GM04503 (cell line): Measurements from ENCODE around the gene MINDY1.

ENCODE experiments used
- DNase-seq: peaks from one replicate; pipeline ENCODE4 v3.0.0-alpha.2; 2012; ENCODE audit warnings: low read depth

The MINDY1 gene

DNA sequence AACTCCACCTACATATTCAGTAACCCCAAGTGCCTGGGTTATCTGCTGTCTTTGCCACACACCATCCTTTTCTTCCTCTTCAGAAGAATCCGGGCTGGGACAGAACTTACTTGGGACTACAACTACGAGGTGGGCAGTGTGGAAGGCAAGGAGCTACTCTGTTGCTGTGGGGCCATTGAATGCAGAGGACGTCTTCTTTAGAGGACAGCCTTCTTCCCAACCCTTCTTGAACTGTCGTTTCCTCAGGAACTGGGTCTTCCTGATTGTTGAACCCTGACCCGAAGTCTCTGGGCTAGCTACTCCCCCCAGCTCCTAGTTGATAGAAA is 42.6 kb downstream of the MINDY1 start:
- no peak for DNase-seq

- DNase-seq: no peak
Observed at GRCh38 chr1:150963321-150964163, 43.2 kb downstream of the MINDY1 start.

DNA sequence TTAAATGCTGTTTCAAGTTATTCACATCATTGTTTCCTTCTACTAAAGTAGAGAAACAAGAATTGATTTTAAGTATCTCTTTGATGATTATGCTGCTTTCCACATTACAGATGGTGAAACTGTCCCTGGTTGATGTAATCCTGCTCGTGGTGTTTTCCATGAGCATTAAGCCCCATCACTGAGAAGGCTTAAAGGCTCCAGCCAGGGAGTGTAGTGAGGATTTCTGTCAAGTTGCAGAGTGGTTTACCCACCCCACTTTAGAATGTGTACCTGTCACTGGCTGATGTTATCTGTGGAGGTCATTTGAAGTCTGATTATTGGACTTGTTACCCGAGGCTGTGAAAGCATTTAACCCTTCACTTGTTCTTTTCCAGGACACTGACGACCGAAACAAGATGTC is 44.9 kb downstream of the MINDY1 start:
- DNase-seq: no peak

DNA sequence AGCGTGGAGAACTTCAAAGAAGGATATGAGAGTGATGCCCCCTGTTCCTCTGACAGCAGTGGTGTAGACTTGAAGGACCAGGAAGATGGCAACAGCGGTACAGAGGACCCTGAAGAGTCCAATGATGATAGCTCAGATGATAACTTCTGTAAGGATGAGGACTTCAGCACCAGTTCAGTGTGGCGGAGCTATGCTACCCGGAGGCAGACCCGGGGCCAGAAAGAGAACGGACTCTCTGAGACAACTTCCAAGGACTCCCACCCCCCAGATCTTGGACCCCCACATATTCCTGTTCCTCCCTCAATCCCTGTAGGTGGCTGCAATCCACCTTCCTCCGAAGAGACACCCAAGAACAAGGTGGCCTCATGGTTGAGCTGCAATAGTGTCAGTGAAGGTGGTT is 46.1 kb downstream of the MINDY1 start:
- no peak for DNase-seq

- DNase-seq: no peak
Observed at GRCh38 chr1:150957666-150958065, 49.0 kb downstream of the MINDY1 start.

GRCh38 chr1:150955280-150955679 is 51.4 kb downstream of the MINDY1 start:
- DNase-seq: no peak

GRCh38 chr1:150954708-150955107 is 52.0 kb downstream of the MINDY1 start:
- no peak for DNase-seq
